HG03108 (cell line): ENCODE measurements around the gene HMGCS1.
"Not testable (repeated sequence)": the region's sequence is repeated elsewhere in the genome, so short reads cannot be mapped to it uniquely, and the experiment has no call there.

Experiments
- ATAC-seq: cut with Tn5 transposase; IDR thresholded peaks from one replicate; pipeline ENCODE4 v1.9.1; 2021; ENCODE audit warnings: moderate library complexity; ENCODE audit not compliant: unreplicated experiment

The HMGCS1 gene

GRCh38 chr5:43313035-43313853 is at the start of gene HMGCS1:
TSS of gene HMGCS1 (minus strand) at chr5:43313412. CDS start at chr5:43298965, 14,447 bp downstream.
- peak; percentile 93 for ATAC-seq

DNA sequence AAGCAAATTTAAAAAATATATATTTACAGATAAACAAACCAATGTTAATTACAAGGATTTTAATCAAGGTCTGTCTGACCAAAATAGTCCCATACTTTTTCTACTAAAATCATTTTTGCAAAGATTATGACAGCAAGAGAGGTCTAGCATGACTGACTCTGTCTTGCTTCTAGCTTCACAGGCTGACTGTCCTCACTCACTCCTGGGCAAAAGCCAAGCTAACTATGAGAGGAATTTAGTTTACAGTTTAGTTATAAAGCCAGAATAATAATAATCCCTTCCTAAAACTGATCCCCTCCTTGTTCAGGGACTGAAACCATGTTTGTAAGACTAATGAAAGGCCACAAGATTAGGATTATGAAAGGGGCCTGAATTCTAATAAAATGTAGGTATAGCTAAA is 45.5 kb upstream of the HMGCS1 start:
- no peak for ATAC-seq

- ATAC-seq = no peak
Observed at GRCh38 chr5:43358301-43358700, 45.1 kb upstream of the HMGCS1 start.

- ATAC-seq = no peak
Observed at GRCh38 chr5:43357878-43358281, 44.7 kb upstream of the HMGCS1 start.

- no peak for ATAC-seq
Observed at GRCh38 chr5:43357067-43357466, 43.9 kb upstream of the HMGCS1 start.

DNA sequence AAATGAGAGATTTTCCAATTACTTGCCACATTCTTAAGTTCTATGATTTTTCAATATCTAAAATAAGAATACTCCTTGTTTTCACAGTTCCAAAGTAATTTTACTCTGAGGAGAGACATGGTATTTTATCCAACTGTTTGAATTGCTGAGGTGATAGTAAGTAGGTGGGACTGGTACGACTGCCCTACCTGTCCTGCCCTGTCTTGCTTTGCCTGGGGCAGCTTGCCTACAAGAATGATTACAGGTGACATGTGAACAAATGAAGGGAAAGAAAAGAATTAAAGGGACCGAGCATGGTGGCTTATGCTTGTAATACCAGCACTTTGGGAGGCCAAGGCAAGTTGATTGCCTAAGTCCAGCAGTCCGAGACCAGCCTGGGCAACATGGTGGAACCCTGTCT is 41.6 kb upstream of the HMGCS1 start:
- ATAC-seq = no peak

DNA sequence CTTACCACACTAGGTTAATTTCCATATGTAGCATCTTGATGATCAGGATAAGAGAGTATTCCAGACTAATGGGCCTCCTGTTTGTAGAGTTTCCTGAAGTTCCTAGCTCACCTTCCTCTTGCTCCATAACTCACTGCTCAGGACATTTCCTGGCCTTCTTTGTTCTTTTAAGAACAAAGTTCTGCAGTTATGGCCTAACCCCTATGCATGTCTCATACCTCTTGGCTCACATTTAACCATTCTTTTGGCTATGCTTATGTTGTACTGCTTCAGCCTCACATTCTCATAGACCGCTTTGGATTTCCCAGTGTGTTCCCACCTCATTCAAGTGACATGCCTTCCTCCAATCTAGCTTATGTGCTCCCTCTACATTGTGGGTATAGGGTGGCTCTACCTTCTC is 40.5 kb upstream of the HMGCS1 start:
- ATAC-seq = no peak

DNA sequence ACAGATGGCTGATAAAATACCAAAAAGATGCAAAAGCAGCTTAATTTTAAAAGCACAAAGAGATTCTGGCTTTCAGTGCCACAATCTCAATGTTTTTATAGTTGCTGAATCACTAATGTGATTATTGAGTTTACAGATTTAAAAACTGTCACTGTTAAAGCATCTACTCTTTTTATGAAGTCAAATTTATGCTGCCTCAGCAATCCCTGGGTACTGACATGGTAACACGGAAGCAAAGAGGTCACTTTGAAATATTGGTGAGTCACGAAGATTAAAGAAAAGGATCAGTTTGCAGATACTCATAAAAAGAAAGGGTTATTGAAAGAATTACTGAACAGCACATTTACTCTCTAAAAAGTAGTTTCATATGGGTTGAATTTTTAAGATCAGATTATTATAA is 39.7 kb upstream of the HMGCS1 start:
- ATAC-seq = no peak

DNA sequence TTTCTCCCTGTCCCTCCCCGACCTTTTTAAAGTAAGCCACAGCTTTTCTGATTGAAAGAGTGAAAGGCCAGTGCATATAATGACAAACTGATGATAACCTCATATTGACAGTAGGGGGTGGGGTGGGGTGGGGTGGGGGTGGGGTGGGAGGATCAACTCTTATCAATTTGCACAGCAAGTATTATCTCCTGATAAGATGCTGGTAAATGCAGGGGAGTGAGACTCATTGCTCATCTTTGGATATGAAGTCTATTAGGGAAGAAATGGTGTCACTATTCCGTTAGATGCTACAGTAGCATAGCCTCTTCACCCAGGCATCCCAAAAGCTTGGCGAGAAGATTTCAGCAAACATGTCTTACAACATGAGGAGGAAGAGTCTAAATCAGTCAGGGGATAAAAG is 38.9 kb upstream of the HMGCS1 start:
- no peak for ATAC-seq

- ATAC-seq = no peak
Observed at GRCh38 chr5:43348861-43349363, 35.7 kb upstream of the HMGCS1 start.

DNA sequence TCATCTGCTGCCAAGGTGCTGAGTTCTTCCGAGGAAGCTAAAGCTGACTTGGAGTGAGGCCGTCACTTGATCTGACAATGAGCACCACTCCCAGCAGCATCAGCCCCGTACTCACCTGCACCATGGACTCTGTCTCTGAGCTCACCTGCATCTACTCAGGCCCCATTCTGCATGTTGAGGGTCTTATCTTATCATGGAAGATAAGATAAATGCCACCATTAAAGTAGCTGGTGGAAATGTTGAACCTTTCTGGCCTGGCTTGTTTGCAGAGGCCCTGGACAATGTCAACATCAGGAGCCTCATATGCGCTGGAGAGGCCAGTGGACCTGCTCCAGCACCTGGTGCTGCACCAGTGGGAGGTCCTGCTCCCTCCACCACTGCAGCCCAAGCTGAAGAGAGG is 35.0 kb upstream of the HMGCS1 start:
- ATAC-seq = no peak

DNA sequence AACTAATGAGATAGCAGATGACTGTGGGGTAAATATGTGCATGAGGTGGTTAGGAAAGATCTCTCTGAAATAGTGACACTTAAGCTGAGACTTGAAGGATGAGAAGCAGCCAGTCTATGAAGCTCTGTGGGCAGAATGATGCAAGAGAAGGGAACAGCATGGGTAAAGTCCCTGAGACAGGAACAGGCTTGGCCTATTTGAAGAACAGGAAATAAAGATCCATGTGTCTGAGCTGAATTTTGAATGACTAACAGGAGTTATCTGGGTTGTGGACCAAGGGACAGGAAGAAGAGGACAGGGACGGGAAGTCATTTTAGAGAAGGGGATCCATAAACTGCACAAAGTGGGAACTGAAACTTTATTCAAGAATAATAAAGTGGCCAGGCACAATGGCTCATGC is 25.6 kb upstream of the HMGCS1 start:
- ATAC-seq = no peak

GRCh38 chr5:43336159-43336558 is 22.9 kb upstream of the HMGCS1 start:
- no peak for ATAC-seq

- no peak for ATAC-seq
Observed at GRCh38 chr5:43335681-43336080, 22.5 kb upstream of the HMGCS1 start.

- no peak for ATAC-seq
Observed at GRCh38 chr5:43332401-43332800, 19.2 kb upstream of the HMGCS1 start.

DNA sequence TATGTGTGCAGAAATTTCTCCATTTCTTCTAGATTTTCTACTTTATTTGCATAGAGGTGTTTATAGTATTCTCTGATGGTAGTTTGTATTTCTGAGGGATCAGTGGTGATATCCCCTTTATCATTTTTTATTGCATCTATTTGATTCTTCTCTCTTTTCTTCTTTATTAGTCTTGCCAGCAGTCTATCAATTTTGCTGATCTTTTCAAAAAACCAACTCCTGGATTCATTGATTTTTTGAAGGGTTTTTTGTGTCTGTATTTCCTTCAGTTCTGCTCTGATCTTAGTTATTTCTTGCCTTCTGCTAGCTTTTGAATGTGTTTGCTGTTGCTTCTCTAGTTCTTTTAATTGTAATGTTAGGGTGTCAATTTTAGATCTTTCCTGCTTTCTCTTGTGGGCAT is 12.4 kb upstream of the HMGCS1 start:
- not testable (repeated sequence) for ATAC-seq

DNA sequence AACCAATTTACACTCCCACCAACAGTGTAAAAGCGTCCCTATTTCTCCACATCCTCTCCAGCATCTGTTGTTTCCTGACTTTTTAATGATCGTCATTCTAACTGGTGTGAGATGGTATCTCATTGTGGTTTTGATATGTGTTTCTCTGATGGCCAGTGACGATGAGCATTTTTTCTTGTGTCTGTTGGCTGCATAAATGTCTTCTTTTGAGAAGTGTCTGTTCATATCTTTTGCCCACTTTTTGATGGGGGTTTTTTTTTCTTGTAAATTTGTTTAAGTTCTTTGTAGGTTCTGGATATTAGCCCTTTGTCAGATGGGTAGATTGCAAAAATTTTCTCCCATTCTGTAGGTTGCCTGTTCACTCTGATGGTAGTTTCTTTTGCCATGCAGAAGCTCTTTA is 10.3 kb upstream of the HMGCS1 start:
- ATAC-seq = not testable (repeated sequence)

GRCh38 chr5:43320846-43321245 is 7.6 kb upstream of the HMGCS1 start:
- no peak for ATAC-seq

DNA sequence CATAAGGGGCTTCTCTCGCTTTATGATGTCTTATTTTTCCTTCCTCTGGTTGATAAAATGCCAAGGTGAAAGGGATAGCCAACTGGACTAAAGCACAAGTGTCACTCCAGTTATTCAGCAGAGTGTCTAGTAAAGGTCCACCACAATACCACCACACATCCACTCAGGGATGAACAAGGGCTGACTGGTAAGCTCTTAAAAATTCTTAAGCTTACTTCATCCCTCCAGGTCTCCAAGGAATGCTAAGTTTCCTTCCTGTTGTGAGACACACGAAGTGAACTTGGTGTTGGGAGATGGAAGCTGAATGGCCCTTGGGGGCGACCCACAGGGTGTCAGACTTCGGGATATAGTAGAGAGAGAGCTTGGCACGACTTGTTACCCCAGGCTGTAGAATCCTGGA is 3.2 kb upstream of the HMGCS1 start:
- ATAC-seq = no peak

GRCh38 chr5:43315682-43316081 is 2.5 kb upstream of the HMGCS1 start:
- ATAC-seq = no peak

- no peak for ATAC-seq
Observed at GRCh38 chr5:43315263-43315662, 2.1 kb upstream of the HMGCS1 start.

DNA sequence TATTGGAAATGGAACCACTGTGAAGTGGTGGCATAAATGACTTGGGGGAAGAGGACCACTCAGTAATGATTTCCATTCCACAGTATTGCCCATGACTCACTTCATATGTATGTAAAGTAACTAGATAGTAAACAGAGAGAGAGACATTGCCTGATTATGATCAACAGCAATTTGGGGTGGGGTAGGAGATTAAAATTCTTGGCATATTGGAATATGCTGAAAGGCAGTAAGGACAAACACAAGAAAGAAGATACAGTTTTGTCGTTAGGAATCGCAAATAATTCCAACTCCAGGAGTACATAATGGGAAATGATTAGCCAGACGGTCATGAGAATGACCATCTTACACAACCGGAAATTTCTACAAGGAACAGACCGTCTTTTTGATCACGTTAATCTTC is 1.5 kb upstream of the HMGCS1 start:
- ATAC-seq = no peak
